ENCODE data around the gene NFATC1. TPM values are rescaled to one million over a fixed set of nuclear protein-coding genes. Genes with fewer than 3 reads are reported as not detected.

The NFATC1 gene
- total and polyA plus RNA-seq, 2 donors (not counting 1 experiment from before 2014, with no cell fraction given): 0.92 to 4.3 TPM

- no peaks in the 10 kb centered on the region for H4K20me1 ChIP-seq (ENCODE audit: control insufficient read depth, extremely low read depth, insufficient read depth, low read length)
- H3K27ac ChIP-seq (ENCODE audit: insufficient read depth, low read length): no peak overlapping the region
- DNase-seq (ENCODE audit: low read depth in 2 of 2): no peak
- H3K9me3 ChIP-seq (ENCODE audit: control insufficient read depth, insufficient read depth, low read depth, low read length): no peaks in the 10 kb centered on the region
- no peak overlapping the region for H3K9ac ChIP-seq (ENCODE audit: insufficient read depth, low read length)
- TF ChIP-seq EZH2 (IDR thresholded peaks at IDR 0.05; ENCODE audit: low read length, missing control alignments): no peak
- H3K36me3 ChIP-seq (ENCODE audit: control insufficient read depth, insufficient read depth, low read length): no peaks in the 10 kb centered on the region
- H3K27me3 ChIP-seq (ENCODE audit: control insufficient read depth, insufficient read depth, low read length): no peaks in the 10 kb centered on the region
- no peaks in the 10 kb centered on the region for H3K79me2 ChIP-seq (ENCODE audit: control insufficient read depth, insufficient read depth, low read length)
- no peak overlapping the region for H2AFZ ChIP-seq (ENCODE audit: low read length)
- no peak overlapping the region for H3K4me3 ChIP-seq (replicated peaks in 1 of 4; ENCODE audit: control extremely low read depth in 1 of 4, insufficient read depth in 1 of 4, low read depth in 3 of 4, low read length in 4 of 4)
- no peaks in the 10 kb centered on the region for H3K4me1 ChIP-seq (ENCODE audit: control insufficient read depth, extremely low read depth, insufficient read depth, low read length)
- no peak overlapping the region for H3K4me2 ChIP-seq (ENCODE audit: extremely low read depth, insufficient read depth, low read length)
These were observed 61.5 kb downstream of the NFATC1 start for GRCh38 chr18:79457239-79457638.

GRCh38 chr18:79457652-79458051 lies 61.9 kb downstream of the NFATC1 start:
- no peaks in the 10 kb centered on the region for H3K27me3 ChIP-seq (ENCODE audit: control insufficient read depth, insufficient read depth, low read length)
- H3K9me3 ChIP-seq (ENCODE audit: control insufficient read depth, insufficient read depth, low read depth, low read length): no peaks in the 10 kb centered on the region
- no peaks in the 10 kb centered on the region for H4K20me1 ChIP-seq (ENCODE audit: control insufficient read depth, extremely low read depth, insufficient read depth, low read length)
- no peaks in the 10 kb centered on the region for H3K4me1 ChIP-seq (ENCODE audit: control insufficient read depth, extremely low read depth, insufficient read depth, low read length)
- H2AFZ ChIP-seq (ENCODE audit: low read length): no peak overlapping the region
- no peak overlapping the region for H3K4me3 ChIP-seq (replicated peaks in 1 of 4; ENCODE audit: control extremely low read depth in 1 of 4, insufficient read depth in 1 of 4, low read depth in 3 of 4, low read length in 4 of 4)
- no peak for TF ChIP-seq CTCF (conservative IDR thresholded peaks at IDR 0.05 in 1 of 2, IDR thresholded peaks at IDR 0.05 in 1 of 2; ENCODE audit: low read depth in 1 of 2, low read length in 2 of 2)
- TF ChIP-seq EZH2 (IDR thresholded peaks at IDR 0.05; ENCODE audit: low read length, missing control alignments): no peak
- no peak for DNase-seq (ENCODE audit: low read depth in 2 of 2)
- no peak overlapping the region for H3K4me2 ChIP-seq (ENCODE audit: extremely low read depth, insufficient read depth, low read length)
- H3K79me2 ChIP-seq (ENCODE audit: control insufficient read depth, insufficient read depth, low read length): no peaks in the 10 kb centered on the region
- no peak overlapping the region for H3K9ac ChIP-seq (ENCODE audit: insufficient read depth, low read length)
- H3K36me3 ChIP-seq (ENCODE audit: control insufficient read depth, insufficient read depth, low read length): no peaks in the 10 kb centered on the region
- no peak overlapping the region for H3K27ac ChIP-seq (ENCODE audit: insufficient read depth, low read length)

DNA sequence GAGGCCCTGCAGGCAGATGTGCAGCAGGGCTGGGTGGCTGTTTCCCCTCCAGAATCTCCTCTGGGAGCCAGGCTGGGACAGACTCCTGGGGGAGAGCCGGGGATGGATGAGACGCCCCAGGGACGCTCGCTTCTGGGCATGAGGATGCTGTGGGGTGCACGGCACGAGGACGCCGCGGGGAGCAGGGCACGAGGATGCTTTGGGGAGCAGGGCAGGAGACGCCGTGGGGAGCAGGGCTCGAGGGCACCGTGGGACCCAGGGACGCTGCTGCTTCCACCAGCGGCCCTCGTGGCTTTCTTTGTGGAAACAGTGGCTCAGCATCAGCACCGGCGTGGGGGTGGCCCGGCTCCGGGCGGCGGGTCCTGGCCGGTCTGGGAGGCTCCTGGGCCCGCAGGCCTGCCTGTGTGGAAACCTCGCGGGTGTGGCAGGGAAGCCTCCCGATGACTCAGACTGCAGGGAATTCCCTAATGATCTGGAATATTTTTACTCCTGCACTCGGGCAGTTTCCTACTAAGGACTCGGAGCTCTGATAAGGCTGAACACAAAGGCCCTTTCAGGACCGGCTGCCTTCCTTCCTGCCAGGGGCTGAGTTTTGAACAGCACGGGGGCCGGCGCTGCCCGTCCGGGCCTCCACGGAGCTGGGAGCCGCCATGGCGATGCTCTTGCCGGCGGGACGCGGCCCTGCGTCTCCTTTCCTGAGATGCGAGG lies 62.6 kb downstream of the NFATC1 start:
- no peak overlapping the region for H2AFZ ChIP-seq (ENCODE audit: low read length)
- H4K20me1 ChIP-seq (ENCODE audit: control insufficient read depth, extremely low read depth, insufficient read depth, low read length): no peaks in the 10 kb centered on the region
- H3K27ac ChIP-seq (ENCODE audit: insufficient read depth, low read length): no peak overlapping the region
- H3K36me3 ChIP-seq (ENCODE audit: control insufficient read depth, insufficient read depth, low read length): no peaks in the 10 kb centered on the region
- no peak for TF ChIP-seq CTCF (conservative IDR thresholded peaks at IDR 0.05 in 1 of 2, IDR thresholded peaks at IDR 0.05 in 1 of 2; ENCODE audit: low read depth in 1 of 2, low read length in 2 of 2)
- no peak for TF ChIP-seq EZH2 (IDR thresholded peaks at IDR 0.05; ENCODE audit: low read length, missing control alignments)
- DNase-seq (ENCODE audit: low read depth in 2 of 2): peak; percentile 64 to 93
- H3K9ac ChIP-seq (ENCODE audit: insufficient read depth, low read length): no peak overlapping the region
- H3K4me3 ChIP-seq (replicated peaks in 1 of 4; ENCODE audit: control extremely low read depth in 1 of 4, insufficient read depth in 1 of 4, low read depth in 3 of 4, low read length in 4 of 4): no peak overlapping the region
- no peak overlapping the region for H3K4me2 ChIP-seq (ENCODE audit: extremely low read depth, insufficient read depth, low read length)
- H3K27me3 ChIP-seq (ENCODE audit: control insufficient read depth, insufficient read depth, low read length): no peaks in the 10 kb centered on the region
- H3K9me3 ChIP-seq (ENCODE audit: control insufficient read depth, insufficient read depth, low read depth, low read length): no peaks in the 10 kb centered on the region
- no peaks in the 10 kb centered on the region for H3K4me1 ChIP-seq (ENCODE audit: control insufficient read depth, extremely low read depth, insufficient read depth, low read length)
- no peaks in the 10 kb centered on the region for H3K79me2 ChIP-seq (ENCODE audit: control insufficient read depth, insufficient read depth, low read length)
